HG02571 (cell line): ENCODE measurements around the gene ALKBH5.

Experiments
- ATAC-seq: cut with Tn5 transposase; IDR thresholded peaks from one replicate; pipeline ENCODE4 v1.9.1; 2021; ENCODE audit warnings: mild to moderate bottlenecking, moderate library complexity; ENCODE audit not compliant: unreplicated experiment

Gene ALKBH5

GRCh38 chr17:18256776-18257175 is 73.1 kb downstream of the ALKBH5 start:
- no peak for ATAC-seq

GRCh38 chr17:18257268-18257981 is 73.8 kb downstream of the ALKBH5 start:
- ATAC-seq = no peak

- ATAC-seq = no peak
Observed at GRCh38 chr17:18257982-18258355, 74.3 kb downstream of the ALKBH5 start.

- ATAC-seq = no peak
Observed at GRCh38 chr17:18258356-18259038, 74.9 kb downstream of the ALKBH5 start, which contains the start of gene FLII. Gene FLII (minus strand): TSS chr17:18258738. CDS start chr17:18258690, 48 bp downstream.
